Glomerular endothelial cell (primary cell): Measurements from ENCODE around the gene CLASP1. TPM values are rescaled to one million over a fixed set of nuclear protein-coding genes. Genes with fewer than 3 reads are reported as not detected.
"Not testable (repeated sequence)": the region's sequence is repeated elsewhere in the genome, so short reads cannot be mapped to it uniquely, and the experiment has no call there.

Source experiments
- DNase-seq: peaks from one replicate; pipeline ENCODE4 v3.0.0-alpha.2; 2011; ENCODE audit warnings: low read depth, low spot score; ENCODE audit errors: extremely low read depth
- total RNA-seq: library from RNA; depleted of rRNA; stranded (reverse); fragments of >200 nt; gene quantifications from 2 replicates; pipeline ENCODE4 v1.2.3, GENCODE V29; 2015

The CLASP1 gene
- total RNA-seq, 1 donor from 2014 or later, result 76.8 TPM

DNA sequence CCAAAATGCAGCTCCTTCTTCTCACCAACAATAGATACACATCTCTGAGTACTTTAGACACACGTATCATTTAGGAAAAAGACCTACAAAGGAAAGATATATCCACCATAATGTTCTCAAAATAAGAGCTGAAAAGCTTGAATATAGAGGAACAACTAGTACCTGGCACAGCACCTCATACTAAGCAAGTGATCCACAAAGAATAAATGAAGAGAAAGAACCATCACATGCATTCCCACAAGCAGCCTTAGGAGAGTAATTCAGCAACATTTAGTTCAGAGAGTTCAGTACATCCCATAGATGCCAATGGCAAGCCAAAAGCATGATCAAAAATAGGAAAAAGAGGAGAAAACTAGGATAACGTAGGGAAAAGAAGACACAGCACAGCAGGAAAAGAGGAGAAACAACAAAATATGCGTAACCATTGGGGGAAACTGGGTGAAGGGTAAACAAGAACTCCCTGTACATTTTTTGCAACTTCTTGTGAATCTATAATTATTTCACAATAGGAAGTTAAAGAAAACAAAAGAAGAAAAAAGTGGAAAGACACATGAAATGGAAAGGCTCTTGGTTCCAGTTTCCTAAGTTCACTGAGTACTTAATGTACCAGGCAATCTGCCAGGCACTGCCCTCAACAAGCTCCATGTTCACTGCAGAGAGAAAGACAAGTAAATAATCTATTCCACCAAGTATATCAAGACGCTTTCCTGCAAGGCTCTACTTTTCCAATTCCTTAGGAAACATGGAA lies 22.3 kb downstream of the CLASP1 start:
- no peak for DNase-seq

GRCh38 chr2:121625953-121626352 lies 23.3 kb downstream of the CLASP1 start:
- DNase-seq, result no peak

DNA sequence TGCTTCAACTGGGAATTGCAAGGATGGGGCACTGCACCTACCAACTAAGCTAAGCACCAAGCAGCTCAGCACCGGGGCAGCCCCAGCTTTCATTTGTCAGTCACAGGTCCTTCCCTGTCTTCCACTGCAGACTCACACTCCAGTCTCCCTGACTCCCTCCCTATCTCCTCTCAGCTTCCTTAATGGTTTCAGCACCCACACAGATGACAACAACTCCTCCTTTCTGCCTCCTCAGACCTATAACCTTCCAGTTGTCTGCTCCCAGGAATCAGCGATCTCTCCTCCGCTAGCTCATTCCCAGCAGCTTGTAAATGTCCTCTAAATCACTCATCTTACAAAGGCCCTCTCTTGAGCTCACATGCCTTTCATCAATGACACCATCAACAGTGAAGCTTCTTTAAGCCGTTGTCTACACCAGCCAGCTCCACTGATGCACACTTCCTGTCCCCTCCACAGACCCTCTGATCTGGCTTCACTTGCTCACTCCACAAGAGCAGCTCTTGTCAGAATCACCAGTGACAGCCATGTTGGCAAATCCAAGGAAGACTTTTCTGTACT lies 32.1 kb downstream of the CLASP1 start:
- DNase-seq, result no peak

DNA sequence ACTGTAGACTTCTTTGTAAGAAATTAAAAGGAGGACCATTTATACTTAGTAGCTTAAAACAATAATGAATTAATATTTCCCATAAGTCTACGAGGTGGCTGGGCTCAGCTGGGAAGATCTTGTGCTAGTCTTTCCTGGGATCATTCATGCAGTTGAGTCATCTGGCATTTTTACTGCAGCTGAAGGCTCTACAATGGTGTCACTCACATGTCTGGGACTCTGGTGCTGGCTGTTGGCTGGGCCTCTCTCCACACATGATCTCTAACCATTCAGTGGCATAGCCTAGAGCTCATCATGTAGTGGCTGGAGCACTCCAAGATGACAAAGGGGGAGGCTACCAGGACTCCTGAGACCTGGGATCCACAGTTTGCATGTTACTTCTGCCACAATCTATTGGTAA lies 35.5 kb downstream of the CLASP1 start:
- no peak for DNase-seq

DNA sequence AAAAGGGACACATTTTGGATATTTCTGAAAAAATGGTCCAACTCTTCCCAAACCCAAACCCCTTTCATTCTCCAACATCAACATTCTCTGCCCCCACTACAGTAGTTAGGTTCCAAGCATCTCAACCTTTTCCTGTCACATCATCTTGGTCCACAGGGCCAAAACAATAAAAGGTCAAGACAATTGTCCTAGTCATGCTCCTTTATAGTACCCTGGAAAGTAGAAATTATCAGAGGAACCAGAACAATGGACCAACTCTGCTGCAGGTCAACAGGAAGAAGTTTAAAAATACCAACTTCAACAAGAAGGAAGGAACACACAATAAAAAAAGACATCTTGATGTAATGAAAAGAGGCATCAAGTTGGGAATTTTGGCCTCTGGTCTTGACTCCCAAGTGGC lies 36.1 kb downstream of the CLASP1 start:
- no peak for DNase-seq

GRCh38 chr2:121611730-121612705 lies 37.2 kb downstream of the CLASP1 start:
- no peak for DNase-seq

DNA sequence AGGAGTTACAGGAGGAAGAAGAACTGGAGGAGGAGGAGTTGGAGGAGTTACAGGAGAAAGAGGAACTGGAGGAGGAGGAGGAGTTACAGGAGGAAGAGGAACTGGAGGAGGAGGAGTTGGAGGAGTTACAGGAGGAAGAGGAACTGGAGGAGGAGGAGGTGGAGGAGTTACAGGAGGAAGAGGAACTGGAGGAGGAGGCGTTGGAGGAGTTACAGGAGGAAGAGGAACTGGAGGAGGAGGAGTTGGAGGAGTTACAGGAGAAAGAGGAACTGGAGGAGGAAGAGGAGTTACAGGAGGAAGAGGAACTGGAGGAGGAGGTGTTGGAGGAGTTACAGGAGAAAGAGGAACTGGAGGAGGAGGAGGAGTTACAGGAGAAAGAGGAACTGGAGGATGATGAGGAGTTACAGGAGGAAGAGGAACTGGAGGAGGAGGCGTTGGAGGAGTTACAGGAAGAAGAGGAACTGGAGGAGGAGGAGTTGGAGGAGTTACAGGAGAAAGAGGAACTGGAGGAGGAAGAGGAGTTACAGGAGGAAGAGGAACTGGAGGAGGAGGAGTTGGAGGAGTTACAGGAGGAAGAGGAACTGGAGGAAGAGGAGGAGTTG lies 38.1 kb downstream of the CLASP1 start:
- DNase-seq, result not testable (repeated sequence)

DNA sequence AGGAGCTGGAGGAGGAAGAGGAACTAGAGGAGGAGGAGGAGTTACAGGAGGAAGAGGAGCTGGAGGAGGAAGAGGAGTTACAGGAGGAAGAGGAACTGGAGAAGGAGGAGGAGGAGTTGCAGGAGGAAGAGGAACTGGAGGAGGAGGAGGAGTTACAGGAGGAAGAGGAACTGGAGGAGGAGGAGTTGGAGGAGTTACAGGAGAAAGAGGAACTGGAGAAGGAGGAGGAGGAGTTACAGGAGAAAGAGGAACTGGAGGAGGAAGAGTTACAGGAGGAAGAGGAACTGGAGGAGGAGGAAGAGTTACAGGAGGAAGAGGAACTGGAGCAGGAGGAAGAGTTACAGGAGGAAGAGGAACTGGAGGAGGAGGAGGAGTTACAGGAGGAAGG lies 38.8 kb downstream of the CLASP1 start:
- not testable (repeated sequence) for DNase-seq

- DNase-seq, result no peak
Measured at GRCh38 chr2:121608967-121609366, 40.3 kb downstream of the CLASP1 start.

- no peak for DNase-seq
Measured at GRCh38 chr2:121608367-121608766, 40.9 kb downstream of the CLASP1 start.

DNA sequence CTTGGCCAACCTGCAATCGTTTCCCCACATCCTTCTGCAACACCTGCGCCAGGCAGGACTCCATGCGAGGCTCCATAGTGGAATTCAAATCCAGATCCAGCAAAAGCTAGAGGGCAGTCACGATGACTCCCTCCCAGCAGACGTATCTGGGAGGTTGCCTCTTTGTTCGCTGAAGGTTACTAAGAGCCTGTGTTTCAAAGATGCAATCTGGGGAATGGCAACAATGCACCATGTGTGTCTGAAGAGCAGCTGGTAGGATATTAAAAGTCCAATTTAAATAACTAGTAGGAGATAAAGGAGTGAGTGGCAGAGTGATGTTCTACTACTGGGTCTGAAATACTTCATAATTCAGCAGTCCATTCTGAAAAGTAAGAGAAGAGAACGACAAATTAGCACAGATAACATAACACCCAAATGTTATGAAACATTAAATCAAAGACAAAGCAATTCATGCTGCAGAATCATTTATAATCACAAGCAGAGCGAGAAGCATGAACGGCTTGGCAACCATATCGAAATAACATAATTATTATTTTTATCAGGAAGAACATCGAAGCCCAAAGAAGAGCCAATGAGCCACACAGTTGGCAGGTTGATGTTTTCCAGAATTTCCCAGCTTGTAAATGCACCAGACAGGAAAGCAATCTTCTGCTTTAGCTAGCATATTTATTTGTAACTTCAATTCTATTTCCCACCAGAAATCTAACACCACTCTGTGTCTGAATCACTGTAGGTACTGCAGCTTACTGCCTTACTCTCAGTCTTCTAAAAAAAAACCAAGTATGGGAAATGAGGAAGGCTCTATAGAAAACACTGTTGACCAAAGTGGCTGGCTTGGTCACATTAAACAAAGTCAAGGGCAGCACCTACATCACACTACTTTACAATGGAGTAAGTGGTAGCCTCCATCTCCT lies 43.2 kb downstream of the CLASP1 start:
- DNase-seq, result no peak

DNA sequence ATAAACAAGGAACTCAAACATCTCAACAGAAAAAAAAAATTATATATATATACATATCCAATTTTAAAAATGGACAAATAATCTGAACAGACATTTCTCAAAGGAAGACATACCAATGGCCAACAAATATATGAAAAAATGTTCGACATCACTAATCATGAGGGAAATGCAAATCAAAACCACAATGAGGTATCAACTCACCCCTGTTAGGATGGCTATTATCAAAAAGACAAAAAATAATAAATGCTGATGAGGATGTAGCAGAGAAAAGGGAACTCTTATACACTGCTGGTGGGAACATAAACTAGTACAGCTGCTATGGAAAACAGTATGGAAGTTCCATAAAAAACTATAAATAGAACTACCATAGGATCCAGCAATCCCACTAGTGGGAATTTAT lies 46.1 kb downstream of the CLASP1 start:
- no peak for DNase-seq

- no peak for DNase-seq
Measured at GRCh38 chr2:121599963-121600651, 49.2 kb downstream of the CLASP1 start.

DNA sequence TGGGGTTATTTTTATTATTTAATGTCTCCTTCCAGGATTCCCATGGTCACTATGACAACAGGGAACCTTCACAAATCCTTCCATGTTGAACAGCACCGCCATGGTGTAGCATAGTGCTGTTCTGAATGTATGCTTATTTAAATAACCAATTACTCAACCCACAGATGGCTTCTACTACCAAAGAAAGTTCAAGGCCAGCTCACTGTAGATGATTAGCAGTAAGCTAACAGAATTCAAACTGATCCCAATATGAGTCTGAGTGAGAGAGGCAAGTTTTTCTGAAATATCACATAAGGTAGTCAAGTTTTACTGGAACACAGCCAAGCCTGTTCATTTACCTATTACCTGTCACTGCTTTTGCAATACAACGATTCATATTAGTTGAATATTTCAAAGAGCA lies 51.2 kb downstream of the CLASP1 start:
- no peak for DNase-seq

DNA sequence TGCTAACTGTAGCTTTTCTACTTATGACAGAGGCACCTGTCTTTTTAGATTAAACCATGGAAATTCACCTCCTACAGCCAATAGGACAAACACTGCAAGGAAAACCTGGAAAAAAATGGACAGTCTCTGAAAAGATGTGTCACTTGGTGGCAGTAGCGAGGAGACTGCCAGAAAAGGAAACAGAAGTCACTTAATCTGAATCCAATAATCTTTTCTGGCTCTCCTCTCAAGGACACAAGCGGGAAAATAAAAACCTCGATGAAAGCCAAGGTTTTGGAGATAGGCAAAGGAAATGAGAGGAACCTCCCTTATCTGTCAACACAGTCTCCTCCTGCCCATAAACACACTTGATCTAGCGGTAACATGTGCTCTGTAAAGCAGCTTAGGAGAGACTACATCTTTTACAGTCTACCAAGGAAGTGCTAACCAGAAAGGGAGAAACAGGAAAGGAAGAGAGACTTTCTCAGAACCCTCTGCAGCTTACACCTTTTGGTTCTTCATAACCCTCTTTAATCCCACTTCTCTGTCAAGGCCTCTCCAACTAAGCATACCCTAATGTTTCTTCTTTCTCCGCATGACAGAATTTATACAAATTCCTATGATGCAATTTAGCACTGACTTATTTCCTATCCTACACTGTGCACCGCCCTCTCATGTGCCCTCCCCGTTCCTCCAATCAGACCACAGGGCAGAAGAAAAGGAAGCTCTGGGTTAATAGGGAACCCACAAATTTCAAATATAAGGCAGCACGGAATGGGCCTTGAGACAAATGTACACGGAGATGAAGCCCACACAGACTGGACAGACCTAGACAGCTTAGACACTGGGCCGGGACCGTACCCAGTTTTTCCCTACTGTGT lies 52.8 kb downstream of the CLASP1 start:
- peak; percentile 51 for DNase-seq

DNA sequence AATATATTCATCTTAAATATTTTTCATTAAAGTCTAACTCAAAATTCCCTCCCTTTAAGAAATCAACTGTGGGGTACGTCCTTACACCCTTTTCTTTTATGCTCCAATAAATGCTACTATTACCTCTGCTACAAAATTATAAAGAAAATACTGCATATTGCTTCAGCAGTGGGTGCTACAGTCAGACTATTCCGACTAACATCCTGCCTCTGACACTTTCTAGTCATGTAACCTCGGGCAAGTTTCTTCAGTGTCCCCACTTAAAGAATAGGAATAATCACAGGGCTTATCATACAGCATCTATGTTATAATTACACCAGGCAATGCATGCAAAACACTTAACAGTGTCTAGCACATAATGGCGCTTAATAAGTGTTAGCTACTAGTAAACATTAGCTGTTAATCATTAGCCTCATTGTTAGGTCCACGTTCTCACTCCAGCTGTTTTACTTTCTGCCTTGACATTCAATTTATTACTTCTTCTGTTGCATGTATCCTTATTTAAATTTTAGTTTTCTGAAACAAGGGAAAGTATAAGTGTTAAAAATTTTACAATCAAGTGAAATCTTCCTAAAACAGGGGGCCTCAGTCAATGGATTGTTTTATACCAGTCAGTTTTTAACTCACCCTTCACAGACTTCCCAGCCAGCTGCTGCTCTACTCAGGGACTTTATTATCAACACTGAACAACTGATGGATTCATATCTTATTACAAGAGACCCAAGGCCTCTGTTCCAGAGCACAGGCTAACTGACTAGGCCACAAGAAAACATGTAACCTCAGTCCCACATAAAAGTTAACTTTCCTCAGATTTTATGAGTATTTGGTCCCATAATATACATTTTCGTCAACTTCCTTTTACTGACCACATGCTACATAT lies 54.0 kb downstream of the CLASP1 start:
- no peak for DNase-seq

- DNase-seq, result no peak
Measured at GRCh38 chr2:121591199-121591598, 58.1 kb downstream of the CLASP1 start.

DNA sequence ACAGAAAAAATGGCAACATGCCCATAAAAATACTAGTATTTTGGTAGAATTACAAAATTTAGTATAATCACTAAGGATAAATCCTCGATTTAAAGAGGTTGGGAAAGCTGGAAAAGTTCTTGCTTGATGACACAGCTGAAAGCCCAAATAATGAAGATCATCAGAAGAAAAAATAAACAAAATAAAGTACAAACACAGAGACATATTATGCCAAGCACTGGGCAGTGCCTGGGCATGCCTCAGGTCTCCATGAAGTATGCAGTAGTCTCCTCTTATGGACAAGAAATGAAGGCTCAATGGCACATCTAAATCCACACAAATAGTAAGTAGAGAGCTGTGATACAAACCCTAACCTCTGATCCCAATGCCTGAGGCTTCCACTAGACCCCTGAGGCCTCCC lies 60.9 kb downstream of the CLASP1 start:
- no peak for DNase-seq
